ENCODE measurements around the gene ADAMTS12.

Gene ADAMTS12

GRCh38 chr5:33850100-33850594 is 41.6 kb downstream of the ADAMTS12 start:
- no peak for ATAC-seq
- TF ChIP-seq BACH2 (CRISPR knock-in tag; IDR thresholded peaks at IDR 0.05; ENCODE audit: borderline replicate concordance) (no peak), CSDC2 (CRISPR knock-in tag; IDR thresholded peaks at IDR 0.05) (no peak), ZNF8 (CRISPR knock-in tag; IDR thresholded peaks at IDR 0.05) (no peak), ESRRG (CRISPR knock-in tag; IDR thresholded peaks at IDR 0.05) (no peak), PATZ1 (CRISPR knock-in tag; IDR thresholded peaks at IDR 0.05; ENCODE audit: borderline replicate concordance) (no peak), TCF4 (CRISPR knock-in tag; IDR thresholded peaks at IDR 0.05; ENCODE audit: borderline replicate concordance) (no peak), OSR1 (CRISPR knock-in tag; IDR thresholded peaks at IDR 0.05) (no peak), ZNF565 (CRISPR knock-in tag; conservative IDR thresholded peaks at IDR 0.05; ENCODE audit: low read depth) (no peak)

GRCh38 chr5:33848554-33848953 is 43.2 kb downstream of the ADAMTS12 start:
- TF ChIP-seq CSDC2 (CRISPR knock-in tag; IDR thresholded peaks at IDR 0.05) (no peak), BACH2 (CRISPR knock-in tag; IDR thresholded peaks at IDR 0.05; ENCODE audit: borderline replicate concordance) (no peak), TSHZ2 (CRISPR knock-in tag; IDR thresholded peaks at IDR 0.05) (no peak), ARNTL (CRISPR knock-in tag; IDR thresholded peaks at IDR 0.05; ENCODE audit: borderline replicate concordance, low read depth) (no peak), RARB (CRISPR knock-in tag; IDR thresholded peaks at IDR 0.05) (no peak), POU6F1 (CRISPR knock-in tag; IDR thresholded peaks at IDR 0.05; ENCODE audit: borderline replicate concordance, low read depth) (no peak), SNAI2 (CRISPR knock-in tag; IDR thresholded peaks at IDR 0.05) (no peak), ZFP3 (CRISPR knock-in tag; IDR thresholded peaks at IDR 0.05) (no peak), ZFP30 (CRISPR knock-in tag; IDR thresholded peaks at IDR 0.05) (no peak), TCF4 (CRISPR knock-in tag; IDR thresholded peaks at IDR 0.05; ENCODE audit: borderline replicate concordance) (no peak), CSRNP3 (CRISPR knock-in tag; IDR thresholded peaks at IDR 0.05) (no peak), ZNF70 (CRISPR knock-in tag; IDR thresholded peaks at IDR 0.05) (no peak), PATZ1 (CRISPR knock-in tag; IDR thresholded peaks at IDR 0.05; ENCODE audit: borderline replicate concordance) (no peak), ZNF8 (CRISPR knock-in tag; IDR thresholded peaks at IDR 0.05) (no peak), ISL1 (CRISPR knock-in tag; IDR thresholded peaks at IDR 0.05) (no peak), ESRRG (CRISPR knock-in tag; IDR thresholded peaks at IDR 0.05) (no peak), ZNF565 (CRISPR knock-in tag; conservative IDR thresholded peaks at IDR 0.05; ENCODE audit: low read depth) (no peak)
- no peak for ATAC-seq

- ATAC-seq = no peak
- TF ChIP-seq PATZ1 (CRISPR knock-in tag; IDR thresholded peaks at IDR 0.05; ENCODE audit: borderline replicate concordance) (no peak), CREB5 (CRISPR knock-in tag; IDR thresholded peaks at IDR 0.05; ENCODE audit: low read depth) (no peak), ESRRG (CRISPR knock-in tag; IDR thresholded peaks at IDR 0.05) (no peak)
These were observed 44.9 kb downstream of the ADAMTS12 start for GRCh38 chr5:33846851-33847250.

Measured in SK-N-SH treated with all-trans-retinoic acid at 6 μM for 48 hours (cell line).